HG02852 (cell line): ENCODE results near the gene GANAB.
"Not testable (repeated sequence)": the region's sequence is repeated elsewhere in the genome, so short reads cannot be mapped to it uniquely, and the experiment has no call there.

Experiments
- ATAC-seq: cut with Tn5 transposase; IDR thresholded peaks from one replicate; pipeline ENCODE4 v1.9.1; 2021; ENCODE audit warnings: mild to moderate bottlenecking, moderate library complexity; ENCODE audit not compliant: unreplicated experiment

The GANAB gene

GRCh38 chr11:62645946-62646824 is at the start of gene GANAB:
GANAB (minus strand) TSS chr11:62646613; CDS start chr11:62646599, 14 bp downstream.
- peak; percentile 93 for ATAC-seq

GRCh38 chr11:62694455-62695167 is 48.2 kb upstream of the GANAB start:
- ATAC-seq, result no peak

- ATAC-seq, result not testable (repeated sequence)
Measured at GRCh38 chr11:62693624-62694023, 47.2 kb upstream of the GANAB start.

GRCh38 chr11:62689421-62690183 is 43.2 kb upstream of the GANAB start, which contains the start of gene LRRN4CL:
LRRN4CL (minus strand) TSS chr11:62689530; CDS start chr11:62688508, 1,022 bp downstream.
- ATAC-seq, result no peak

- ATAC-seq, result no peak
Measured at GRCh38 chr11:62688491-62688890, 42.1 kb upstream of the GANAB start.

- ATAC-seq, result no peak
Measured at GRCh38 chr11:62687508-62688396, 41.3 kb upstream of the GANAB start.

GRCh38 chr11:62682518-62682917 is 36.1 kb upstream of the GANAB start:
- ATAC-seq, result no peak

GRCh38 chr11:62680825-62681240 is 34.4 kb upstream of the GANAB start:
- no peak for ATAC-seq

GRCh38 chr11:62678770-62679696 is 32.6 kb upstream of the GANAB start, which contains the start of gene UBXN1:
UBXN1 (minus strand) TSS chr11:62679073; CDS start chr11:62678923, 150 bp downstream.
- peak; percentile 72 for ATAC-seq

GRCh38 chr11:62678433-62678769 is 32.0 kb upstream of the GANAB start:
- ATAC-seq, result no peak

GRCh38 chr11:62677714-62678113 is 31.3 kb upstream of the GANAB start:
- no peak for ATAC-seq

GRCh38 chr11:62677156-62677555 is 30.7 kb upstream of the GANAB start:
- ATAC-seq, result no peak

- ATAC-seq, result no peak
Measured at GRCh38 chr11:62676698-62677097, 30.3 kb upstream of the GANAB start.

GRCh38 chr11:62675415-62675814 is 29.0 kb upstream of the GANAB start:
- ATAC-seq, result not testable (repeated sequence)

- ATAC-seq, result no peak
Measured at GRCh38 chr11:62673196-62673525, 26.7 kb upstream of the GANAB start.

GRCh38 chr11:62671608-62672389 is 25.4 kb upstream of the GANAB start, which contains the start of the genes LBHD1 and UQCC3:
LBHD1 (minus strand) TSS chr11:62672267; CDS start chr11:62670031, 2,236 bp downstream.
UQCC3 (plus strand) TSS chr11:62671673; CDS start chr11:62671746, 73 bp downstream.
- ATAC-seq, result peak; percentile 63

- no peak for ATAC-seq
Measured at GRCh38 chr11:62671236-62671607, 24.8 kb upstream of the GANAB start.
